Thoracic aorta (tissue), 2 donors: ENCODE measurements around the gene TMEM258. TPM values are rescaled to one million over a fixed set of nuclear protein-coding genes. Genes with fewer than 3 reads are reported as not detected.

ENCODE experiments used
- ATAC-seq: fragments of 150-250 bp; one replicate; pipeline ENCODE4 v1.8.0; 2017; ENCODE audit warnings: low read depth; ENCODE audit not compliant: insufficient number of reproducible peaks, low FRiP score
- DNase-seq: peaks from one replicate; pipeline ENCODE4 v3.0.0-alpha.2; 2020; ENCODE audit warnings: low spot score
- H3K27ac ChIP-seq, 2 donors: fragments of 200-600 bp; sonication (generic); 1 replicate in 1 of 2; 2 replicates in 1 of 2; pipeline ENCODE4 v1.5.1; 2016; ENCODE audit warnings: mild to moderate bottlenecking in 2 of 2, moderate library complexity in 2 of 2
- H3K27me3 ChIP-seq: fragments of 200-600 bp; sonication (generic); replicated peaks from 2 replicates; pipeline ENCODE4 v1.6.0; 2016; ENCODE audit warnings: mild to moderate bottlenecking; ENCODE audit not compliant: insufficient read depth
- H3K36me3 ChIP-seq: fragments of 200-600 bp; sonication (generic); one replicate; pipeline ENCODE4 v1.5.1; 2016
- H3K4me1 ChIP-seq, 2 donors: fragments of 200-600 bp; sonication (generic); 1 replicate in 1 of 2; 2 replicates in 1 of 2; pipeline versions ENCODE4 v1.5.1 to v1.6.0; 2016; ENCODE audit warnings: low read depth in 2 of 2, mild to moderate bottlenecking in 1 of 2; ENCODE audit not compliant: control insufficient read depth in 1 of 2
- H3K4me3 ChIP-seq: fragments of 200-600 bp; sonication (generic); 2 replicates; pipeline ENCODE4 v1.5.1; 2016; ENCODE audit warnings: mild to moderate bottlenecking
- H3K9me3 ChIP-seq: fragments of 200-600 bp; sonication (generic); 2 replicates; pipeline ENCODE4 v1.5.1; 2016
- total RNA-seq, 2 donors: library from RNA; depleted of rRNA; stranded (reverse); fragments of >200 nt; gene quantifications; one replicate each; pipeline versions ENCODE4 v1.1.0 to v1.2.3, GENCODE V29; 2016
- TF ChIP-seq, protein P1 (sequence below): fragments of 200-600 bp; sonication (generic); IDR thresholded peaks from one replicate; pipeline ENCODE4 v1.5.1; 2019; ENCODE audit warnings: antibody characterized with exemption

The TMEM258 gene
- total RNA-seq, 2 donors from 2014 or later: 17.3 to 63.6 TPM

DNA sequence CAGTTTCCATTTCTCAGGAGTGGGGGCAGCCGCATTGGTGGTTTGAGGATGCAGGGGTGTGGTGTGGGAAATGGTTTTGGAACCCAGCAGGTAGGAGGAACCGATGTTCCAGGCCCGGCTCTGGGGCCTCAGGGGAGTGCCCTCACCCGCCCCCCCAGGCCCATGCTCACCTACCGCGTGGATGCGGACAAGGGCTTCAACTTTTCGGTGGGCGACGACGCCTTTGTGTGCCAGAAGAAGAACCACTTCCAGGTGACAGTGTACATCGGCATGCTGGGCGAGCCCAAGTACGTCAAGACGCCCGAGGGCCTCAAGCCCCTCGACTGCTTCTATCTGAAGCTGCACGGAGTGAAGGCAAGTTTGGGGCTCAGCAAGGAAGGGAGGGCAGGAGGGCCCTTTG, 18.6 kb downstream of the TMEM258 start:
- DNase-seq (no peak), ATAC-seq (no peak)
- no peak overlapping the region for H3K27ac ChIP-seq
- no peaks in the 10 kb centered on the region for H3K4me1 ChIP-seq
- TF ChIP-seq, protein P1, sequence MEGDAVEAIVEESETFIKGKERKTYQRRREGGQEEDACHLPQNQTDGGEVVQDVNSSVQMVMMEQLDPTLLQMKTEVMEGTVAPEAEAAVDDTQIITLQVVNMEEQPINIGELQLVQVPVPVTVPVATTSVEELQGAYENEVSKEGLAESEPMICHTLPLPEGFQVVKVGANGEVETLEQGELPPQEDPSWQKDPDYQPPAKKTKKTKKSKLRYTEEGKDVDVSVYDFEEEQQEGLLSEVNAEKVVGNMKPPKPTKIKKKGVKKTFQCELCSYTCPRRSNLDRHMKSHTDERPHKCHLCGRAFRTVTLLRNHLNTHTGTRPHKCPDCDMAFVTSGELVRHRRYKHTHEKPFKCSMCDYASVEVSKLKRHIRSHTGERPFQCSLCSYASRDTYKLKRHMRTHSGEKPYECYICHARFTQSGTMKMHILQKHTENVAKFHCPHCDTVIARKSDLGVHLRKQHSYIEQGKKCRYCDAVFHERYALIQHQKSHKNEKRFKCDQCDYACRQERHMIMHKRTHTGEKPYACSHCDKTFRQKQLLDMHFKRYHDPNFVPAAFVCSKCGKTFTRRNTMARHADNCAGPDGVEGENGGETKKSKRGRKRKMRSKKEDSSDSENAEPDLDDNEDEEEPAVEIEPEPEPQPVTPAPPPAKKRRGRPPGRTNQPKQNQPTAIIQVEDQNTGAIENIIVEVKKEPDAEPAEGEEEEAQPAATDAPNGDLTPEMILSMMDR: no peak
- H3K4me3 ChIP-seq: no peak overlapping the region
- no peaks in the 10 kb centered on the region for H3K27me3 ChIP-seq
- H3K36me3 ChIP-seq: no peaks in the 10 kb centered on the region
- H3K9me3 ChIP-seq: no peaks in the 10 kb centered on the region

DNA sequence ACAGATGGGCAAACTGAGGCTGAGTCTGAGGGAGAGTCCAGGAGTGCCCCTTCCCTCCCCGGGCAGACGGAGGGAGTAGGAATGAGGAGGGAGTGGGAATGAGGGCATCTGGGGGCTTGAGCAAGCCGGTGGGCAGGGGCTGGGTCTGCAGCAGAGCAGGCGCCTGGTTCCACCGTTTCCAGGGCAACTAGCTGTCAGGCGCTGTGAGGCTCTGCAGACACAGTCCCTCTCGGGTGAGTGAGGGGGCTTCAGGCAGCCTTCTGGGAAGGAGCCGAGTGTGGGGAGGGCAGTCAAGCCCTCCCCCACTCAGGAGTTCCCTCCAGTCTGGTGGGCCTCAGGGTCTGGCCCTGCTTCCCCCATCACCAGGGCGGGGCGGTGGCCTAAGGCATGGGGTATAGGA, 19.0 kb downstream of the TMEM258 start:
- Histone ChIP-seq H3K36me3 (no peaks in the 10 kb centered on the region), H3K4me1 (no peaks in the 10 kb centered on the region), H3K9me3 (no peaks in the 10 kb centered on the region), H3K27me3 (no peaks in the 10 kb centered on the region), H3K27ac (no peak overlapping the region), H3K4me3 (no peak overlapping the region)
- ATAC-seq (no peak), DNase-seq (no peak)
- TF ChIP-seq, protein P1: no peak

DNA sequence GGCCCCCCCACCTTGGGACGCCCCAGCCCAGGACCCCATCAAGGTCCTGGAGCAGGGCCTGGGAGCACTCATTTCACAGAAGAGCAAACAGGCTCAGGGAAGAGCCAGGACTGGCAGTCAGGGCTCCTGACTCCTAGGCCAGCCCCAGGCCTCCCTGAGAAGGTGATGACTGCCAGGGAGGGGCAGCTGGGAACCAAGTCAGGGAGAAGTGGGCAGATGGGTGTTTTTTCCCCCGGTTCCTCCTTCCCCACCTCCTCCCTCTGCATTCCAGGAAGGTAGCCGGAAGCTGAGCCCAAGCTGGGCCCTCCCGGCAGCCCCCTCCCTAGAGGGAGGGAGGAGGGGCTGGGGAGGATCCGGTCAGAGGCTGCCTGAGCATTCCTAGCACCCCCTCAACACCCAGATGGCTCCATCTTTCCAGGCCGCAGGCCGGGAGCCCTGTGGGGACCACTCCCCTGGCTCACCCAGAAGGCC, 20.4 kb downstream of the TMEM258 start:
- no peak for ATAC-seq
- TF ChIP-seq, protein P1: no peak
- no peak for DNase-seq
- no peaks in the 10 kb centered on the region for H3K36me3 ChIP-seq
- no peaks in the 10 kb centered on the region for H3K27me3 ChIP-seq
- no peak overlapping the region for H3K4me3 ChIP-seq
- H3K4me1 ChIP-seq: no peaks in the 10 kb centered on the region
- no peaks in the 10 kb centered on the region for H3K9me3 ChIP-seq
- no peak overlapping the region for H3K27ac ChIP-seq

DNA sequence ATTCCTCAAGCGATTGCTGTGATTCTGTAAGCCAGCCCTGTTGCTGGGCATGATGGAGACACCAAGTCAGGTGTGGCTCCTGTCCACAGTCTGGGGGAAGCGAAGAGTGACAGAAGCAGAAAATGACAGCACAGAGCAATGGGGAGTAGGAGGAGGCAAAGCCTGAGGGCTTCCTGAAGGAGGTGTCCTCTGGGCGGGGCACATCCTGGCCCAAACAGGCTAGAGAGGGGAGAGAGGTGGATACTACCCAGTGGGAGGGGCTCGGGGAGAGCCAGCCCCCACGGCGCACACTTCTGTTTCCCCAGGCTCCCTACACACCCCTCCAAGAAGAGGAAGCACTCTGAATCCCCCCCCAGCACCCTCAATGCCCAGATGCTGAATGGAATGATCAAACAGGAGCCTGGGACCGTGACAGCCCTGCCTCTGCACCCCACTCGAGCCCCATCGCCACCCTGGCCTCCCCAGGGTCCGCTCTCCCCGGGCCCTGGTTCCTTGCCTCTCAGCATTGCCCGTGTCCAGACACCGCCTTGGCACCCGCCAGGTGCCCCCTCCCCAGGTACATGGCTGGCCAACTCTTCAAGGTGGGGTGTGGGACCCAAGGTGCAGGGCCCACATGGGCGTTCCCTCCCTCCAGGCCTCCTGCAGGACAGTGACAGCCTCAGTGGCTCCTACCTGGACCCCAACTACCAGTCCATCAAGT, 21.1 kb downstream of the TMEM258 start:
- Histone ChIP-seq H3K9me3 (no peaks in the 10 kb centered on the region), H3K4me3 (no peak overlapping the region), H3K4me1 (no peaks in the 10 kb centered on the region), H3K27me3 (no peaks in the 10 kb centered on the region), H3K27ac (no peak overlapping the region), H3K36me3 (no peaks in the 10 kb centered on the region)
- DNase-seq (no peak), ATAC-seq (no peak)
- TF ChIP-seq, protein P1: no peak

DNA sequence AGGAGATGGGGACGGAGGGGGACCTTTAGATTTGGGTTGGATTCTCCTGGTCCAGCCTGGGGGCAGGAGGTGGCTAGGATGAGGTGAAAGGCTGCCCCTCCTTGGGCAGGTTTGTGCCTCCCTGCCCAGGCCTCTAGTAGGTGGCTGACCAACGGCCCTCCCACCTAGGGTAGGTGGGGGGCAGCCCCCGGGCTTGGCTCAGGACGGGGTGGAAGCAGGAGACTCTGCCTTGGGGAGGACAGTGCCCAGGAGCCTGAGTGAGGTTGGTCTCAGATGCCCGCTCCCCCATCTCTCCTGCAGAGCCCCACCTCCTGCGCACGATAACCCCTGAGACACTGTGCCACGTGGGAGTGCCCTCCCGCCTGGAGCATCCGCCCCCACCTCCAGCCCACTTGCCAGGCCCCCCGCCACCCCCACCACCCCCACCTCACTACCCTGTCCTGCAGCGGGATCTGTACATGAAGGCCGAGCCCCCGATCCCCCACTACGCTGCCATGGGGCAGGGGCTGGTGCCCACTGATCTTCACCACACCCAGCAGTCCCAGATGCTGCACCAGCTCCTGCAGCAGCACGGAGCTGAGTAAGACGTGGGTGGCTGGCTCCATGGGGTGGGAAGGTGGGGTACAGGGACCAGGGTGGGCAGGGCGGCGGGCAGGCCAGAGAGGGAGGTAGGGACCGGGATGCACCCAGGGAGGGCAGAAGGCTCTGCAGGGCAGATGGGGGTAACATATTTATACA, 22.3 kb downstream of the TMEM258 start:
- no peak for DNase-seq
- H3K9me3 ChIP-seq: no peaks in the 10 kb centered on the region
- no peaks in the 10 kb centered on the region for H3K27me3 ChIP-seq
- H3K4me1 ChIP-seq: no peaks in the 10 kb centered on the region
- no peak overlapping the region for H3K4me3 ChIP-seq
- TF ChIP-seq, protein P1: no peak
- H3K36me3 ChIP-seq: no peaks in the 10 kb centered on the region
- no peak overlapping the region for H3K27ac ChIP-seq
- ATAC-seq: no peak
